LoVo (cell line): Measurements from ENCODE around the gene MTG2.
"Not testable (repeated sequence)": the region's sequence is repeated elsewhere in the genome, so short reads cannot be mapped to it uniquely, and the experiment has no call there.

Experiments
- DNase-seq: peaks from one replicate; pipeline ENCODE4 v3.0.0-alpha.2; 2016; ENCODE audit warnings: low spot score

MTG2 gene

GRCh38 chr20:62146019-62146755 lies 36.6 kb upstream of the MTG2 start:
- DNase-seq: no peak

- DNase-seq: no peak
Observed at GRCh38 chr20:62147125-62147524, 35.7 kb upstream of the MTG2 start.

- no peak for DNase-seq
Observed at GRCh38 chr20:62147528-62147927, 35.3 kb upstream of the MTG2 start.

- DNase-seq: not testable (repeated sequence)
Observed at GRCh38 chr20:62148383-62148782, 34.4 kb upstream of the MTG2 start.

GRCh38 chr20:62148908-62149314 lies 33.9 kb upstream of the MTG2 start:
- DNase-seq: no peak

- no peak for DNase-seq
Observed at GRCh38 chr20:62149532-62150309, 33.1 kb upstream of the MTG2 start.

- no peak for DNase-seq
Observed at GRCh38 chr20:62150310-62150575, 32.6 kb upstream of the MTG2 start.

GRCh38 chr20:62151225-62151624 lies 31.6 kb upstream of the MTG2 start:
- DNase-seq: no peak

GRCh38 chr20:62151835-62152364 lies 30.9 kb upstream of the MTG2 start:
- DNase-seq: no peak

GRCh38 chr20:62155428-62156253 lies 27.2 kb upstream of the MTG2 start:
- no peak for DNase-seq

- no peak for DNase-seq
Observed at GRCh38 chr20:62156254-62156556, 26.6 kb upstream of the MTG2 start.

GRCh38 chr20:62156592-62157386 lies 26.0 kb upstream of the MTG2 start:
- DNase-seq: no peak

- no peak for DNase-seq
Observed at GRCh38 chr20:62157387-62158087, 25.3 kb upstream of the MTG2 start.

GRCh38 chr20:62158088-62158400 lies 24.8 kb upstream of the MTG2 start:
- DNase-seq: no peak

- DNase-seq: no peak
Observed at GRCh38 chr20:62158541-62158940, 24.3 kb upstream of the MTG2 start.

GRCh38 chr20:62159052-62159451 lies 23.8 kb upstream of the MTG2 start:
- no peak for DNase-seq

- no peak for DNase-seq
Observed at GRCh38 chr20:62159839-62160238, 23.0 kb upstream of the MTG2 start.

GRCh38 chr20:62160253-62160652 lies 22.6 kb upstream of the MTG2 start:
- no peak for DNase-seq

GRCh38 chr20:62160876-62161275 lies 22.0 kb upstream of the MTG2 start:
- no peak for DNase-seq

- DNase-seq: no peak
Observed at GRCh38 chr20:62161347-62161746, 21.5 kb upstream of the MTG2 start.

- DNase-seq: no peak
Observed at GRCh38 chr20:62162765-62163484, 19.9 kb upstream of the MTG2 start.
